GM12801 (cell line): ENCODE results near the gene FAM161A.

Experiments
- TF ChIP-seq, protein P1 (sequence below): IDR thresholded peaks from one replicate; pipeline ENCODE4 v1.5.1; 2011; ENCODE audit warnings: control low read depth; ENCODE audit not compliant: insufficient read length; ENCODE audit errors: extremely low read depth

The FAM161A gene

DNA sequence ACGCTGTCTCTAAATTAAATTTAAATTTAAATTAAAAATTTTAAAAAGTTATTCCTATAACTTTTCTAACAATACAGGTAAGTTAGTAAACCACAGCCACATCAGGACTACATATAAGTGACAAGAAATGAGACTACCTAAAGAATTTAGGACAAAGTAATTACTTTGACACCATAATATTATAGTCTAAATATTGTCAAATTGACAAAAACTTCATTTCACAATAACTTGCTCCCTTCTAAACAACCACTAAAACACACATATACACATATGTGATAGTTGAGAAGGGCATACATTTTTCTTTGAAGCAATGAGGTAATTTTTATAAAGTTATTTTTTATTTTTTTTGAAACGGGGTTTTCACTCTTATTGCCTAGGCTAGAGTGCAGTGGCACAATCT is 31.6 kb downstream of the FAM161A start:
- TF ChIP-seq, protein P1, sequence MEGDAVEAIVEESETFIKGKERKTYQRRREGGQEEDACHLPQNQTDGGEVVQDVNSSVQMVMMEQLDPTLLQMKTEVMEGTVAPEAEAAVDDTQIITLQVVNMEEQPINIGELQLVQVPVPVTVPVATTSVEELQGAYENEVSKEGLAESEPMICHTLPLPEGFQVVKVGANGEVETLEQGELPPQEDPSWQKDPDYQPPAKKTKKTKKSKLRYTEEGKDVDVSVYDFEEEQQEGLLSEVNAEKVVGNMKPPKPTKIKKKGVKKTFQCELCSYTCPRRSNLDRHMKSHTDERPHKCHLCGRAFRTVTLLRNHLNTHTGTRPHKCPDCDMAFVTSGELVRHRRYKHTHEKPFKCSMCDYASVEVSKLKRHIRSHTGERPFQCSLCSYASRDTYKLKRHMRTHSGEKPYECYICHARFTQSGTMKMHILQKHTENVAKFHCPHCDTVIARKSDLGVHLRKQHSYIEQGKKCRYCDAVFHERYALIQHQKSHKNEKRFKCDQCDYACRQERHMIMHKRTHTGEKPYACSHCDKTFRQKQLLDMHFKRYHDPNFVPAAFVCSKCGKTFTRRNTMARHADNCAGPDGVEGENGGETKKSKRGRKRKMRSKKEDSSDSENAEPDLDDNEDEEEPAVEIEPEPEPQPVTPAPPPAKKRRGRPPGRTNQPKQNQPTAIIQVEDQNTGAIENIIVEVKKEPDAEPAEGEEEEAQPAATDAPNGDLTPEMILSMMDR, result no peak

DNA sequence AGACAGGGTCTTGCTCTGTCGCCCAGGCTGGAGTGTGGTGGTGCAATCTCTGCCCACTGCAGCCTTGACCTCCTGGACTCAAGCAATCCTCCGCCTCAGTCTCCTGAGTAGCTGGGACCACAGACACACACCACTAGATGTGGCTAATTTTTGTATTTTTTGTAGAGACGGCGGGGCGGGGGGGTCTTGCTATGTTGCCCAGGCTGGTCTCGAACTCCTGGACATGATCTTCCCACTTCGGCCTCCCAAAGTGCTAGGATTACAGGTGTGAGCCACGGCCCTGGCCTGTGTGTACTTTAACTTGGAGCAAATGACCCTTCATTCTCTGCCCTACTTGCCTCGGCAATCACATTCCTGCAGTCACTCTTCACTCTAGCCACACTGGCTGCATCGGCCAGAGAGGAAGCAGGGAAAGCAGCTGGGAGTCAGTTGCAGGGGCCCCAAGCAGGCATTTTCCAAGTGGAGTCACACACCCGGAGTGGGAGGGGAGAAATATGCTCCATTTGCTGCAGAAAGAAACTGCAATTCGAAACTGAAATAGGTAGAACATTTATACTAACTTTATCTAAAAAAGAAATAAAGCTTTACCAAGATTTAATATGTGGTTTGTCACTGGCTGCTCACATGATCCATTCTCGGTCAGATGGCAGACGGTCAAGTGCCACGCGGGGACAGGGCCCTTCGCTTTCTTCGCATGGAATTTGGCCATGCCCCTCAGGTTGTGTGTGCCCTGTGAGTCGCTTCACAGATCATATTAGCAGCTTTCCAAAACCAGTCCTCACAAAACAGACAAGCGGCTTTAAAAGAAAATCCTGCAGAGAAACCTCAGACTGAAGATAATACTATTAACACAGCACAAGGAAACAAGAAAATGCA is 37.1 kb downstream of the FAM161A start:
- TF ChIP-seq, protein P1, result no peak

- TF ChIP-seq, protein P1, result no peak
Measured at GRCh38 chr2:61814539-61815160, 39.2 kb downstream of the FAM161A start.

DNA sequence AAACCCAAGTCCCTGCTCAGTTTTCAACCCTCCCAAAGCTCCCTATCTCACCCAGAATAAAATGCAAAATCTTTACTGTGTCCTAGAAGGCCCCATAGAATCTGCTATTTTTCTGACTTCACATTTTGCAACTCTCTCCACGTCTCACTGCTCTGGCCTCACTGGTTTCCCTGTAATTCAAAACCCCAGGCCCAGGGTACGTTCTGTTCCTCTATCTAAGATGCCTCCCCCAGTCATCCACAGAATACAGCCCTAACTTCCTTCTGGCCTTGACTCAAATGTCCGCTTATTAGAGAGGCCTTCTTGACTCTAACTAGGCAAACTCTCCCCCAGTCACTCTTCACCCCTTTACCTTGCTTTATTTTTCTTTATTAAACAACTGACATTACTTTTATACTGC is 42.0 kb downstream of the FAM161A start:
- TF ChIP-seq, protein P1, result no peak

DNA sequence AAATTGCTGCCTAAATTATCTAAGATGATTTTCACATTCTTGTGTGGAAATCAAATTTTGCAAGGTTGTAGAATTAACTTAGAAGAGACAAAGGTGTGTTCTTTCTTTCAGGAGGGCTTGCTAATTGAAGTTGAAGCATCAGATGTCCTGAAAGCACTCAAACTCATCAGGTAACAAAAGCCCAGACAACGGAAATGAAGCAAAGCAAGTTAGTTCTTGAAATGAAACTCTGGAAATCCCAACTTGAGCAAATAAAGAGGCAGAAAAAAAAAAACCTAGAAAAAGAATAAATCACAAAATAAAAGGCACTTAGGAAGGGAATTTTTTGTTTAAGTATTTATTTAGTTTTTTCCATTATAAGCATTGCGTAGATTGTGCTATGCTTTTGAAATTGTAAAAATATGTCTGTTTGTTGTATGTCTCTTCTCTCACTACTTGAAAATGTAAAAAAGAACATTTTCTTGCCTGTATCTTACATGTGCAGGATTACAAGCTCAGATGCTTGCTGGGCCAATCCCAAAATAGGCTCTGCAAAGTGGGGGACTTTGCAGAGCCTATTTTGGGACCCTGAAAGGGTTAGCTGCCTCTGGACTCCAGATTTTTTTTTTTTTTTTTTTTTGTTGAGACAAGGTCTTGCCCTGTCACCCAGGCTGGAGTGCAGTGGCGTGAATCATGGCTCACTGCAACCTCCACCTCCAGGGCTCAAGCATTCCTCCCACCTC is 46.7 kb downstream of the FAM161A start:
- TF ChIP-seq, protein P1, result no peak

DNA sequence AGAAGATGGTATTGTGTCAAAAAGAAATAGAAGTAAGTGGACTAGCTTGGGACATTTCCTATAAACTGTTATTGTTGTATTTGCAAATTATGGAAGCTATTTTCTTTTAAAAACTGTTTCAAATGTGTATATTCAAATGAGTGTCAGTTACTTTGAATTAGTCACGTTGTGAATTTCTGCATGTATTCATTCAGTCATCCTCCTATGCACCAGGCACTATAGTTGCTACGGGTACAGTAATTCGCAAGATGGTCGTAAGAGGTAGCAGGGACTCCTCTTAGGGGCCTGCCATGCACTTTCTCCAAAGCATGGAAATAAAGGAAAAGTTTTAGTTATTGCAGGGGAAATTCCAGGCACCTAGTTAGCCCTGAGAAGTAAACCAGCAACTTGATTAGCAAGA is 51.3 kb downstream of the FAM161A start:
- TF ChIP-seq, protein P1, result no peak

DNA sequence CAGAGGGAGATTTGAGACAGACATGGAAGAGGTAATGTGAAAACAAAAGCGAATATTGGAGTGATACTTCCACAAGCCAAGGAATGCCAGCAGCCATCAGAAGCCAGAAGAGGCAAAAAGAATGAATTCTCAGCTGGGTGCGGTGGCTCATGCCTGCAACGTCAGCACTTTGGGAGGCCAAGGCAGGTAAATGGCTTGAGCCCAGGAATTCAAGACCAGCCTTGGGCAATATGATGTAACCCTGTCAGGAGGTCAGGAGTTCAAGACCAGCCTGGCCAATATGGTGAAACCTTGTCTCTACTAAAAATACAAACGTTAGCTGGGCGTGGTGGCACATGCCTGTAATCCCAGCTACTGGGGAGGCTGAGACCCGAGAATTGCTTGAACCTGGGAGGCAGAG is 54.8 kb downstream of the FAM161A start:
- TF ChIP-seq, protein P1, result no peak
